ENCODE measurements around the gene COG2.
"Not testable (repeated sequence)": the region's sequence is repeated elsewhere in the genome, so short reads cannot be mapped to it uniquely, and the experiment has no call there.

The COG2 gene

GRCh38 chr1:230703679-230704385, 61.6 kb downstream of the COG2 start:
- DNase-seq, result no peak

- DNase-seq, result no peak
Measured at GRCh38 chr1:230704830-230705229, 62.5 kb downstream of the COG2 start.

GRCh38 chr1:230705289-230706019, 63.2 kb downstream of the COG2 start:
- no peak for DNase-seq

- DNase-seq, result no peak
Measured at GRCh38 chr1:230706020-230706699, 63.9 kb downstream of the COG2 start.

- DNase-seq, result no peak
Measured at GRCh38 chr1:230706887-230707731, 64.8 kb downstream of the COG2 start.

DNA sequence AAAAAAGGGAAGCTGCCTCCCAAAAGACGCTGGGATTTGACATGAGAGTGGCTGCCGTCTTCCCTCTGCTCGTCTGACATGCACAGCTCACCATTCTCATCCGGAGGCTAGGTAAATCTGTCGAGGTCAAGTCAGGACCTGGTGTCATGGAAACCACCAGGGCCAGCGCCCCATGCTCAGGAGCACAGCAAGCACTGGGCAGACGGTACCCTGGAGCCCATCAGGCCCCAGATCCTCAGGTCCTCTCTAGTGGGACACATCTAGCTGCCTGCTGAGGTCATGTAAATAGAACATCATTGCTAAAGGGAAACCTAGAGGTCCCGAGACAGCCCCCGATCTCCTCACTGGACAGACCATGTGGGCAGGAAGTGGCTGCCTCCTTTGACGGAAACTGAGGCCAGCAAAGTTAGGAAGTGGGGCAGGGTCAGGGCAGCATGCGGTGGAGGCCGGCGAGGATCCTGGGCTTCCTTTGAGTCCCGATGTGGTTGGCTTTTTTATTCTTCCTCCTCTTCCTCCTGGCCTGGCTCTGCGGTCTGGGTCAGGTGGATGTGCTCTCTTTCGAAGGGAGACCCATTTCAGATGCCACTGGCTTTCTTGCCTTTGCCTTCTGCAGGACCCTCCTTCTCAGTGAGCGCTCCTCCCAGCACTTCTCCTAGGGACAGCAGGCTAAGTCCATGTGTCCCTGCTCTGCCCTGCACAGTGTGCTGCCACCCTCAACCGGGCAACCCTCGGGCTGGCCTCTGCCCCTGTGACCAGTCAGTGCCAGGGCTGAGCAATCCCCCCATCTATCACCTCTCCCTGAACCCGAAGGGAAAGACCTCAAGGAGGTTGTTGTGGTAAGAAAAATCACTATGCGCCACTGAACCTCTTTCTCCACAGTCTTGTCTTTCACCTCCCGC, 65.7 kb downstream of the COG2 start:
- DNase-seq, result no peak

- no peak for DNase-seq
Measured at GRCh38 chr1:230708631-230709580, 66.6 kb downstream of the COG2 start.

DNA sequence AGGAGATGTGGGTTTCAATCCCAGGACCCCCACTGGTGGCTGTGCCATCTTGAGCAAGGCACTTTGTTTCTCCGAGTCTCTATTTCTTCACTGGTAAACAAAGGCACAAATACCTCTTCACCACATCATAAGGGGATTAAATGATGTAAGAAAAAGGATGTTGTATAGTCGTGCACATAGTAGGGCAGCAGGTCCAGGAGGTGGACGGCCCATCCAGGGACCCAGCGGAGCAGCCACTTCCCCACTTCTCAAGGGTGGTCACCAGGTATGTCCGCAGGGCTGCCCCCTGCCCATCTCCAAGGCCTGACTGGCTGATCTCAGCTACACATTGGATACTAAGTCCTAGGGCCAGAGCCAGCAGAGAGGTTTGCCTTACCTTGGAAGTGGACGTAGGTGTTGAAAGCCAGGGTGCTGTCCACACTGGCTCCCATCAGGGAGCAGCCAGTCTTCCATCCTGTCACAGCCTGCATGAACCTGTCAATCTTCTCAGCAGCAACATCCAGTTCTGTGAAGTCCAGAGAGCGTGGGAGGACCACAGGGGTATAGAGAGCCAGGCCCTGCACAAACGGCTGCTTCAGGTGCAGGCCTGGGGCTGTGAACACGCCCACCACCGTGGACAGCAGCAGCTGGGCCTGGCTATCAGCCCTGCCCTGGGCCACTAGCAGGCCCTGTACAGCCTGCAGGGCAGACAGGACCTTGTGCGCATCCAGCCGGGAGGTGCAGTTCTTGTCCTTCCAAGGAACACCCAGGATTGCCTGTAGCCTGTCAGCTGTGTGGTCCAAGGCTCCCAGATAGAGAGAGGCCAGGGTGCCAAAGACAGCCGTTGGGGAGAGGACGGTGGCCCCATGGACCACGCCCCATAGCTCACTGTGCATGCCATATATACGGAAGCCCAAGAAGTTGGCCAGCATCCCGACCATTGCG, 67.6 kb downstream of the COG2 start:
- no peak for DNase-seq

DNA sequence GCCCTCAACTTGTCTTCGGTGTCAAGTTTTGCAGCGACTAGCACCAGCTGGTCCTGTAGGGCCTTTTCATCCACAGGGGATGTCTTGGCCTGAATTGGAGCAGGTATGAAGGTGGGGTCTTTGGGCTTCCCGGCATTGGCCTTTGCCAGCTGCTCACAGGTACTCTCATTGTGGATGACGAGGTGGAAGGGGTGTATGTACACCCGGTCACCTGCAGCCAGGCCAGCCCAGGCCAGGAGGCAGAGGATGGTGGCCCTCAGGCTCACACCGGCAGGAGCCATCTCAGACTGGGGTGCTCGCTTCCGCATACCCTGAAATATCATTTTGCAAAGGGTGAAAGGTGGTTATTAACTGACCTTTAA, 68.2 kb downstream of the COG2 start:
- DNase-seq, result no peak

DNA sequence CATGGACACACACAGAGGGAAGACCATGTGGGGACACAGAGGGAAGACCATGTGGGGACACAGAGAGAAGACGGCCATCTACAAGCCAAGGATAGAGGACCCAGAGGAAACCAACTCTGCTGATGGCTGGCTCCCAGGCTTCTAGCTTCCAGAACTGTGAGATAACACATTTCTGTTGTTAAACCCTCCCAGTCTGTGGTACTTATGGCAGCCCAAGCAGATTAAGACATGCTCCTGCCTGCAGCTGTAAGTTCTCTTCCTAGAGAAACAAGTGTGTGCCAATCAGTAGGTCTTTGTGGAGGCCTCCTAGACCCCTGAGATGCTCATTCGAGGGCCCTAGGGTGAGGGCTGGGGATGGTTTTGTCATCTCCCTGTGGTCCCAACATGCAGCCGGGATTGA, 69.0 kb downstream of the COG2 start:
- no peak for DNase-seq

GRCh38 chr1:230712470-230712942, 70.2 kb downstream of the COG2 start:
- DNase-seq, result no peak

DNA sequence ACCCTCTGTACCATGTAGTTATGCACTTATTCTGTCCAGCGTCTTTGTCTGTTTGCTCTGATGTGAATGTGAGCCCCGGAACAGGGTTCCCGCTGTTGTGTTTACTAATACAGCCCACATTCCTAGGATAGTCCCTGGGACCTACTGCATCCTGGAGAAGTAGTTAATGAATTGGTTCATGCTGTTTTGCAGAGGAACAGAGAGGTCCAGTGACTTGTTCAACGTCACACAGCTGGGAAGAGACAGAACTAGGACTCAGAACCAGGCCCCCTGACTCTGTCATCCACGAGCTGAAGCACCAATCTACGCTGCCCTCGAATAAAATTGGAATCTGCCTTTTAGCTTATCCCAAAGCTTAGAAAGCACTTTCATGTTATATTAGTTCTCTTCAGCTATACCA, 70.9 kb downstream of the COG2 start:
- no peak for DNase-seq

DNA sequence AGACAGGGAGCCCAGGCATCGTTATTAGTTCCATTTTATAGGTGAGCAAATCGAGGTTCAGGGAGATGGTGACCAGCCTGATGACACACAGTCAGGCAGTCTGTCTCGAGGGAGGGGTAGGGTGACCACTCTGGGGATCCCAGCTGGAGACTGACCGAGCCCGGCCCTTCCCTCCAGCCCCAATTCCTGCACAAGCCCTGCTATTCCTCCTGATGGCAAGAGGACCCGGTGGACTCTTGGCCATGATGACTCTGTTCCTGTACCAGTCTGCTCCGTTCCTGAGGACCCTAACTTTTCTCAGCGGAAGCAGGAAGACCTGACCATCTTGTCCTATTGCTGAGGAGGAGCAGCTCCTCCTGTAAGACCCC, 71.2 kb downstream of the COG2 start:
- DNase-seq, result no peak

GRCh38 chr1:230713915-230714764, 71.9 kb downstream of the COG2 start, which contains the start of gene AGT:
AGT (minus strand) TSS chr1:230714122; CDS start chr1:230710823, 3,299 bp downstream.
- no peak for DNase-seq

- DNase-seq, result no peak
Measured at GRCh38 chr1:230715510-230715909, 73.2 kb downstream of the COG2 start.

GRCh38 chr1:230716453-230716852, 74.2 kb downstream of the COG2 start:
- DNase-seq, result not testable (repeated sequence)

GRCh38 chr1:230717251-230717650, 75.0 kb downstream of the COG2 start:
- no peak for DNase-seq

- DNase-seq, result not testable (repeated sequence)
Measured at GRCh38 chr1:230721849-230722522, 79.7 kb downstream of the COG2 start.

Data from NCI-H510A treated with DMSO at 0.1 percent for 48 hours (cell line).